Spleen (tissue), 7 donors: ENCODE results near the gene NSMCE3.

Source experiments
- CTCF ChIP-seq, 11 experiments: fragments of 200-600 bp in 7 of 11; fragments of 450-650 bp in 4 of 11; sonication (generic) in 4 of 11; IDR thresholded peaks in 8 of 11; conservative IDR thresholded peaks in 3 of 11; 1 replicate in 7 of 11; 2 replicates in 4 of 11; pipeline versions ENCODE4 v1.4.0 to v1.8.0; 2016 to 2021; ENCODE audit warnings: antibody characterized with exemption in 11 of 11, inconsistent platforms in 4 of 11, mild to moderate bottlenecking in 1 of 11
- POLR2AphosphoS5 ChIP-seq, 3 donors: sonication (generic); formaldehyde crosslinking; IDR thresholded peaks; one replicate each; pipeline ENCODE4 v1.5.1; 2017; ENCODE audit warnings: antibody characterized with exemption in 3 of 3
- donor health status: DM: no; HTN: no; CAD: no; lungs with moderate emphysema.
- donor health status: DM: no; HTN: no; CAD: no.
- donor health status: DM: no; HTN: no; CAD: no.

GRCh38 chr15:29311696-29312095 is 42.1 kb upstream of the NSMCE3 start:
- no peak for TF ChIP-seq CTCF (IDR thresholded peaks at IDR 0.05 in 8 of 11, conservative IDR thresholded peaks at IDR 0.05 in 3 of 11)
- no peak for TF ChIP-seq POLR2AphosphoS5 (IDR thresholded peaks at IDR 0.05)
